Measurements from ENCODE around the gene ADARB1.

DNA sequence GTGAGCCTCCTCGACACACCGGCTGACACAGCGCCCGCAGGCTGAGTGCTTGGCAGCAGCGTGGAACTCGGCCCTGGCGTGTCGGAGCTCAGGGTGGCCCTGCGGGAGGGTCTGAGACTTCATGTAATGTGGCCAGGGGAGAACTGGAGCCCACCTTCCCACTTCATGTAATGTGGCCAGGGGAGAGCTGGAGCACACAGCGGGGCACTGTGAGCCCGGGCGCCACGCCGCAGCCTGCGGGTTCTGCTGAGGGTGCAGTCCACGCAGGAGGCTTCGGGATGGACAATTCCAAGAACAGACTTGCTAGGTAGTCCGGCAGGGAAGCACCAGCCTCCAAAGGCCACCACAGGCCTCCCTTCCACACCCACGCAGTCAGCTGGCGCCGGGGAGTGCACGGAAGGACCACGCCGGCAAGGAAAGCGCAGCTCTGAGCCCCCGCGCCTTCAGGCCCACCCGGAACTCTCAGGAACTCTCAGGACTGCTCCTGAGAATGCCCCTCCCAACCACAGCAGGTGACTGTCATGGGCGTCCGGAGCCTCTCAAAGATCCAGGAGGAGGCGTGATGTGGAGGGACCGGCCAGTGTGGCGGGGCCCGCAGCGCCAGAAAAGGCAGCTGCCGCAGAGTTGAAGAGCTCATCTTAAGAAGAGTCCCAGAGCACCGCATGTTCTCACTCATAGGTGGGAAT lies 19.3 kb upstream of the ADARB1 start:
- TF ChIP-seq CHD4 (IDR thresholded peaks at IDR 0.05; ENCODE audit: insufficient read depth, insufficient replicate concordance, low read depth, low read length, poor library complexity, severe bottlenecking), result no peak
- no peak for TF ChIP-seq ZNF143 (CRISPR knock-in tag; IDR thresholded peaks at IDR 0.05)
- TF ChIP-seq TCF7 (IDR thresholded peaks at IDR 0.05; ENCODE audit: borderline replicate concordance), result no peak
- TF ChIP-seq FOXP1 (CRISPR knock-in tag; IDR thresholded peaks at IDR 0.05), result no peak
- no peak for TF ChIP-seq SIRT6 (IDR thresholded peaks at IDR 0.05; ENCODE audit: low read depth, low read length)
- TF ChIP-seq CEBPG (CRISPR knock-in tag; IDR thresholded peaks at IDR 0.05), result no peak
- no peak for TF ChIP-seq CEBPG (tag; conservative IDR thresholded peaks at IDR 0.05 in 1 of 2, IDR thresholded peaks at IDR 0.05 in 1 of 2)
- no peak for TF ChIP-seq EWSR1 (IDR thresholded peaks at IDR 0.05; ENCODE audit: borderline replicate concordance, low read depth, partially characterized antibody)

Measured in K562 (cell line).